AG04450 (cell line): Measurements from ENCODE around the gene CACNB4. TPM values are rescaled to one million over a fixed set of nuclear protein-coding genes. Genes with fewer than 3 reads are reported as not detected.

Experiments used
- CTCF ChIA-PET: fragments of 300-600, 350-600 bp; formaldehyde crosslinking; extraction: SDS; loops from one replicate; lab custom pipeline; 2022; ENCODE audit warnings: antibody characterized with exemption, inconsistent platforms; lab: Charles Lee
- POLR2A ChIA-PET: fragments of 350-600 bp; formaldehyde crosslinking; extraction: SDS; loops from one replicate; lab custom pipeline; 2021; ENCODE audit warnings: antibody characterized with exemption, inconsistent platforms; lab: Yijun Ruan, JAX
- DNase-seq: peaks from one replicate; pipeline ENCODE4 v3.0.0-alpha.2; 2011; ENCODE audit warnings: low read depth, low spot score
- H3K27ac ChIP-seq: one replicate; pipeline ENCODE4 v1.5.1; 2012; ENCODE audit warnings: low read depth, low read length, control low read depth
- H3K27me3 ChIP-seq: one replicate; pipeline ENCODE4 v1.6.0; 2012; ENCODE audit warnings: low read length; ENCODE audit not compliant: control insufficient read depth, insufficient read depth
- H3K4me3 ChIP-seq: 2 replicates; pipeline ENCODE4 v1.5.1; 2011; ENCODE audit warnings: mild to moderate bottlenecking, low read depth, low read length, control low read depth
- H3K9me3 ChIP-seq: 2 replicates; pipeline ENCODE4 v1.5.1; 2012; ENCODE audit warnings: low read length; ENCODE audit not compliant: control insufficient read depth, insufficient read depth
- polyA plus RNA-seq: library from polyadenylated mRNA; depleted of rRNA; stranded (reverse); fragments of >200 nt; gene quantifications from 2 replicates; pipeline ENCODE4 v1.2.3, GENCODE V29; 2011
- TF ChIP-seq, protein P1 (sequence below): IDR thresholded peaks from 2 replicates; pipeline ENCODE4 v1.5.1; 2011; ENCODE audit warnings: low read depth, low read length, control low read depth, inconsistent platforms

The CACNB4 gene
- polyA plus RNA-seq, 1 experiment: 0.22 TPM

DNA sequence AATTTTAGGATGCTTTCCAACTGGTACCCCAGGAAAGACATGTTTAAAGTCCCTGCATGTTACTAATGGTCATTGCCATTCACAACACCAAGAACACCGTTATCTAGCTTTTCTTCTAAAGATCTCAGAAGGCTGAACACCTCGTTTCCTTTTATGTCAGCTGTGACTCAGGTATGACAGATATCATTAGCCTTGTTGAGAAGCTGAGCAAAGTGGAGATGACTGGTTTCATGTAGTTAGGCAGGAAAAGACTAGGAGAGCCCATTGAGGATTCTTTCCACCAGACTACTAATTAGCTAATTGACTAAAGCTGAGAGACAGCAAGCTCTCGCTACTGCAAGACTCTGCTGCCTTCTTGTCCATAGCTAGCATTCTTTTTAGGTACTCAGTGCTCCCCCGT, 238.6 kb downstream of the CACNB4 start:
- TF ChIP-seq, protein P1, sequence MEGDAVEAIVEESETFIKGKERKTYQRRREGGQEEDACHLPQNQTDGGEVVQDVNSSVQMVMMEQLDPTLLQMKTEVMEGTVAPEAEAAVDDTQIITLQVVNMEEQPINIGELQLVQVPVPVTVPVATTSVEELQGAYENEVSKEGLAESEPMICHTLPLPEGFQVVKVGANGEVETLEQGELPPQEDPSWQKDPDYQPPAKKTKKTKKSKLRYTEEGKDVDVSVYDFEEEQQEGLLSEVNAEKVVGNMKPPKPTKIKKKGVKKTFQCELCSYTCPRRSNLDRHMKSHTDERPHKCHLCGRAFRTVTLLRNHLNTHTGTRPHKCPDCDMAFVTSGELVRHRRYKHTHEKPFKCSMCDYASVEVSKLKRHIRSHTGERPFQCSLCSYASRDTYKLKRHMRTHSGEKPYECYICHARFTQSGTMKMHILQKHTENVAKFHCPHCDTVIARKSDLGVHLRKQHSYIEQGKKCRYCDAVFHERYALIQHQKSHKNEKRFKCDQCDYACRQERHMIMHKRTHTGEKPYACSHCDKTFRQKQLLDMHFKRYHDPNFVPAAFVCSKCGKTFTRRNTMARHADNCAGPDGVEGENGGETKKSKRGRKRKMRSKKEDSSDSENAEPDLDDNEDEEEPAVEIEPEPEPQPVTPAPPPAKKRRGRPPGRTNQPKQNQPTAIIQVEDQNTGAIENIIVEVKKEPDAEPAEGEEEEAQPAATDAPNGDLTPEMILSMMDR: no peak
- CTCF ChIA-PET: no interaction called here
- POLR2A ChIA-PET: no interaction called here

DNA sequence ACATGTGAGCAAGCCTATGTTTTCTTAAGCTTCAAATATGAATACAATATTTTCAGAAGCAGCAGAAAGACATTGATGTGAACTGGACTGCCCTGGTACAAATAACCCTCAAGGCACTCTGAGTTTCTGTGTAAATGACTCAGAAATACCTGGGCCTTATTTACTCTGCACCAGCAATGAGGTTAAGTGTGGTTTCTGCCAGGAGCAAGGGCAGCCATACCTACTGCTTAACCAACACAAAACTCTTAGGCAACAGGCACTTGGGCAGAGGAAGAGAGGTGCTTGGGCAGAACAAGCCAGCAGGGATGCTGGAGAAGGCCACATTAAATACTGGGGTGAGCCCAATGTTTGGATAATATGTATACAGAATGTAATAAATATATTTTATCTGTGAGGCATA, 241.2 kb downstream of the CACNB4 start:
- Histone ChIP-seq H3K27me3 (no peaks in the 10 kb centered on the region), H3K4me3 (no peak overlapping the region), H3K27ac (no peak overlapping the region), H3K9me3 (no peaks in the 10 kb centered on the region)
- ChIA-PET CTCF (no interaction called here), POLR2A (no interaction called here)
- no peak for DNase-seq
- TF ChIP-seq, protein P1: no peak

More for the DNA sequence above, 238.6 kb downstream of the CACNB4 start:
- no peak for DNase-seq
- H3K27ac ChIP-seq: no peak overlapping the region
- no peaks in the 10 kb centered on the region for H3K9me3 ChIP-seq
- H3K4me3 ChIP-seq: no peak overlapping the region
- no peaks in the 10 kb centered on the region for H3K27me3 ChIP-seq

DNA sequence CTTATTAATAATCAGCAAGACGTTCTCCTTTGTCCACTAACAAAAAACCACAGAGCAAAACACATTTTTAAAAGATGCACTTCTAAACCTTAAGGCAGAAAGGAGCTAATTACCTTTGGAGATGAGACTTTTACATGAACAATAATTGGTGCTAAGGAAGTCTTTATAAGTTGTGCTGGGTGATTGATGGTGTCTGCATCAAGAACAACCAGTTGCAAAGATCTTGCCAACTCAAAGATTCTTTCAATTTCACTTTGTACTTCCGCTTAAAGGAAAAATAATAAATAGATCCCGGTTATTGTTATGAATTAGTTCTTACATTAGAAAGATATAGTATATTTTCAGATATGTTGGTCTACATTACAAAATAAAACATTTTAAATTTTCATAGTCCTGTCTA, 243.7 kb downstream of the CACNB4 start:
- Histone ChIP-seq H3K9me3 (no peaks in the 10 kb centered on the region), H3K4me3 (no peak overlapping the region), H3K27me3 (no peaks in the 10 kb centered on the region), H3K27ac (no peak overlapping the region)
- TF ChIP-seq, protein P1: no peak
- ChIA-PET POLR2A (no interaction called here), CTCF (no interaction called here)
- no peak for DNase-seq

DNA sequence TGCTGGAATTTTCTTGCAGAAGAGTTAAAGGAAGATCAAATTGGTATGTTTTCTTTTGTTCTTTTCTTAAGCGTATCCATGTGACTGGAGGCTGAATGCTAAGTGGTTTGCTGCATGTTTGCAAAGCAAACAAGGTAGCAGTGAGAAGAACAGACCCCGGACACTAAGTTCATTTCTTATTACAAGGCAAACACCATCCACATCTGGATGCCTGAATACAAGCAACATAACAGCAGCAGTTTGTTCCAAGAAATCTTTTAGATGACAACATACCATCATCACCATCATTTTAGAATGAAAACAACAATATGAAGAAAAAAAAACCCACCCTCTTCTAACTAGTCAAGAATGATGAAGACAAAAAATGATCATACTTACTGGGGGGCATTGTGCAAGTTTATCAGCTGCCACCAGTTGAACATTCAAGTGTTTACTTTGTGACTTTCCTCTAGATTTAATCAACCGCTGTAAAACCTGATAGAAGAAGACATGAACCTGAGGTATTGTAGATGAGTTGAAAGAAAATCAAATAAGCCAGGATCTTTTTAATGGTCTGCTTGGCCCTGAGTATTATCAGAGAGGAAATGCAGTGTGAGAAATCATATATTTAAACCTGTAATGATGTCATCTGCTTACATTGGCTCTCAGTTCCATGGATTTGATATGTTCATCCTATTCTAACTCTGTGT, 245.6 kb downstream of the CACNB4 start:
- Histone ChIP-seq H3K27ac (no peak overlapping the region), H3K27me3 (no peaks in the 10 kb centered on the region), H3K4me3 (no peak overlapping the region), H3K9me3 (no peaks in the 10 kb centered on the region)
- CTCF ChIA-PET: no interaction called here
- no peak for DNase-seq
- TF ChIP-seq, protein P1: no peak
- POLR2A ChIA-PET: no interaction called here

DNA sequence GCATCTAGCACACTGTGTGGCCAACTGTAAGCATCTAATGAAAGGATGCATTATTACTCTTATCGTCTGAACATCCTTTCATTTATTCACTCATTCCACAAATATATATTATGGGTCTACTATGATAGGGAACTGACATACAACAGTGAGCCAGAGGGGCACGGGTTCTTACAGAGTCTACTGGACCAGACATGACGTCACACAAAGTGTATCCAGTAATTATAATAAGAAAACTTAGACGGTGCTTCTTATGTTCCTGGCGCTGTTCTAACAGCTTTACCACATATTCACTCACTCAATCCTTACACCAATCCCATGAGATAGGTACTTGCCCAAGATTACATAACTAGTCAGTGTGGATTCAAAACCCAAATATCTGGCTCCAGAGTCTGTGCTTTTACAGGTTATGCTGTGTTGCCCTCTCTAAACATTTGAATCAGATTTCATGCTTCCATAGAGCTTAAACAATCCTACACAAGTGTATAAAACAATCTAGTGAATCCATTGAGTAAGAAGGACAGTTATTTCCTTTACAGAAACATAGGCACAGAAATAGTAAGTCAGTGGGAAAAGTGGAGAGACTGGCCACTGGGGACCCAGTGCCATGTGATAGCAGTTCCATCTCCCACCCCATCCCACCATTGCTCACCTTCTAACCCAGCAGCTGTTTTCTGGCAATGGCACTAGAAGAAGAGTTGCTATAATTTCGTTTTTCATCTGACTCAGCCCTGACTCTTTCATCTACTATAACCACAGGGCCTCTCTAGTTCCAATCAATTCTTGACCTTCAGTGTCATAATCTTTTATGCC, 246.4 kb downstream of the CACNB4 start:
- no peaks in the 10 kb centered on the region for H3K27me3 ChIP-seq
- DNase-seq: no peak
- ChIA-PET CTCF (no interaction called here), POLR2A (interaction anchor here (0.6 kb wide), 1 partner anchor 75 kb away, joined by 4 read pairs; no protein-coding TSS in a partner anchor)
- TF ChIP-seq, protein P1: no peak
- no peak overlapping the region for H3K4me3 ChIP-seq
- no peaks in the 10 kb centered on the region for H3K9me3 ChIP-seq
- no peak overlapping the region for H3K27ac ChIP-seq
